Cardiac fibroblast (primary cell): ENCODE data around the gene BRD7.
A peak's percentile ranks its signal among the peaks of the same experiment; 100 is the strongest.

ENCODE experiments used
- DNase-seq, 2 donors: peaks; one replicate each; pipeline versions ENCODE4 v3.0.0 to v3.0.0-alpha.2; 2010; ENCODE audit warnings: low read depth in 2 of 2
- H3K4me3 ChIP-seq, 2 donors: replicated peaks in 1 of 2; 1 replicate in 1 of 2; 2 replicates in 1 of 2; pipeline ENCODE4 v1.5.1; 2011; ENCODE audit warnings: low read depth in 2 of 2, low read length in 2 of 2, mild to moderate bottlenecking in 2 of 2, moderate library complexity in 1 of 2
- CTCF ChIP-seq: IDR thresholded peaks from one replicate; pipeline ENCODE4 v1.5.1; 2011; ENCODE audit warnings: low read depth, mild to moderate bottlenecking, low read length, inconsistent platforms

The BRD7 gene

GRCh38 chr16:50284131-50284911 is 84.5 kb downstream of the BRD7 start:
- no peak overlapping the region for H3K4me3 ChIP-seq
- TF ChIP-seq CTCF, result no peak
- DNase-seq, result no peak

- no peak overlapping the region for H3K4me3 ChIP-seq
Measured at GRCh38 chr16:50282955-50283631, 85.7 kb downstream of the BRD7 start.

GRCh38 chr16:50282010-50282538 is 86.7 kb downstream of the BRD7 start:
- no peak for TF ChIP-seq CTCF
- H3K4me3 ChIP-seq, result no peak overlapping the region
- DNase-seq, result peak; percentile 22 to 75

More at GRCh38 chr16:50282955-50283631, 85.7 kb downstream of the BRD7 start:
- DNase-seq, result no peak
- TF ChIP-seq CTCF, result no peak

- no peak for DNase-seq
- TF ChIP-seq CTCF, result no peak
- no peak overlapping the region for H3K4me3 ChIP-seq
Measured at GRCh38 chr16:50281391-50282009, 87.3 kb downstream of the BRD7 start.

GRCh38 chr16:50280932-50281331 is 87.9 kb downstream of the BRD7 start:
- no peak for DNase-seq
- H3K4me3 ChIP-seq, result no peak overlapping the region
- no peak for TF ChIP-seq CTCF

- no peak for DNase-seq
- no peak for TF ChIP-seq CTCF
- H3K4me3 ChIP-seq, result no peak overlapping the region
Measured at GRCh38 chr16:50279504-50279865, 89.3 kb downstream of the BRD7 start.
